Keratinocyte (primary cell): ENCODE results near the gene EGR4. TPM values are rescaled to one million over a fixed set of nuclear protein-coding genes. Genes with fewer than 3 reads are reported as not detected.

Experiments used
- DNase-seq: peaks from one replicate; pipeline ENCODE4 v3.0.0-alpha.2; 2011; ENCODE audit warnings: low read depth, missing footprints, low spot score
- FAIRE-seq: peaks from 2 replicates; lab custom pipeline; 2011; peaks lifted over from hg19 to GRCh38; lab: Jason Lieb, UNC
- H2AFZ ChIP-seq: 2 replicates; pipeline ENCODE4 v1.6.0; 2012; ENCODE audit warnings: low read length, control low read depth, inconsistent platforms; ENCODE audit not compliant: control insufficient read depth
- H3K27ac ChIP-seq: 2 replicates; pipeline ENCODE4 v1.5.1; 2011; ENCODE audit warnings: low read length; ENCODE audit not compliant: control insufficient read depth, insufficient read depth
- H3K27me3 ChIP-seq: 3 replicates; pipeline ENCODE4 v1.6.0; 2011; ENCODE audit warnings: low read length; ENCODE audit not compliant: control insufficient read depth, insufficient read depth; ENCODE audit errors: extremely low read depth
- H3K36me3 ChIP-seq, 2 experiments: 2 replicates in 1 of 2; 3 replicates in 1 of 2; pipeline ENCODE4 v1.5.1; 2011; ENCODE audit warnings: low read length in 2 of 2, mild to moderate bottlenecking in 1 of 2; ENCODE audit not compliant: control insufficient read depth in 2 of 2, insufficient read depth in 2 of 2; ENCODE audit errors: extremely low read depth in 1 of 2
- H3K4me1 ChIP-seq: 3 replicates; pipeline ENCODE4 v1.5.1; 2011; ENCODE audit warnings: low read length; ENCODE audit not compliant: control insufficient read depth, insufficient read depth; ENCODE audit errors: extremely low read depth
- H3K4me2 ChIP-seq: 3 replicates; pipeline ENCODE4 v1.6.0; 2011; ENCODE audit warnings: low read depth, low read length; ENCODE audit not compliant: control insufficient read depth, insufficient read depth; ENCODE audit errors: extremely low read depth
- H3K4me3 ChIP-seq, 3 experiments: fragments of 200-600 bp in 1 of 3; sonication (generic) in 1 of 3; 2 replicates in 2 of 3; 3 replicates in 1 of 3; pipeline ENCODE4 v1.5.1; 2011 to 2016; ENCODE audit warnings: low read length in 3 of 3, mild to moderate bottlenecking in 3 of 3, control low read depth in 2 of 3, inconsistent platforms in 1 of 3, low read depth in 1 of 3, mixed read lengths in 1 of 3, mixed run types in 1 of 3, moderate library complexity in 1 of 3; ENCODE audit not compliant: control insufficient read depth in 2 of 3, insufficient read depth in 2 of 3; ENCODE audit errors: extremely low read depth in 1 of 3
- H3K79me2 ChIP-seq: 2 replicates; pipeline ENCODE4 v1.6.0; 2012; ENCODE audit warnings: low read length; ENCODE audit not compliant: control insufficient read depth, insufficient read depth
- H3K9ac ChIP-seq: 3 replicates; pipeline ENCODE4 v1.6.0; 2011; ENCODE audit warnings: low read length; ENCODE audit not compliant: control insufficient read depth, insufficient read depth; ENCODE audit errors: extremely low read depth
- H3K9me1 ChIP-seq: 3 replicates; pipeline ENCODE4 v1.6.0; 2011; ENCODE audit warnings: low read length; ENCODE audit not compliant: control insufficient read depth, insufficient read depth; ENCODE audit errors: extremely low read depth
- H3K9me3 ChIP-seq: 2 replicates; pipeline ENCODE4 v1.5.1; 2012; ENCODE audit warnings: low read depth, low read length; ENCODE audit not compliant: control insufficient read depth
- H4K20me1 ChIP-seq: 3 replicates; pipeline ENCODE4 v1.6.0; 2011; ENCODE audit warnings: low read length; ENCODE audit not compliant: control insufficient read depth, insufficient read depth; ENCODE audit errors: extremely low read depth
- CTCF ChIP-seq, 3 experiments: IDR thresholded peaks in 1 of 3; conservative IDR thresholded peaks in 1 of 3; optimal IDR thresholded peaks in 1 of 3; 2 replicates in 2 of 3; 3 replicates in 1 of 3; pipeline versions ENCODE3 to v1.5.1; 2011; ENCODE audit warnings: low read length in 3 of 3, mild to moderate bottlenecking in 3 of 3, moderate library complexity in 2 of 3, control low read depth in 1 of 3, inconsistent platforms in 1 of 3; ENCODE audit not compliant: insufficient read depth in 2 of 3; ENCODE audit errors: extremely low read depth in 1 of 3
- EZH2 ChIP-seq: IDR thresholded peaks from one replicate; pipeline ENCODE4 v1.6.1; 2012; ENCODE audit warnings: inconsistent platforms, mild to moderate bottlenecking, low read length, moderate library complexity
- dilution Hi-C: fragments of 300-500 bp; cut with MboI; formaldehyde crosslinking; loops from one replicate; pipeline ENCODE4 v1.7.0; 2020; ENCODE audit warnings: low sequenced_read_pairs; ENCODE audit not compliant: extremely low pct_ligation_motif_present
- polyA plus RNA-seq, 5 experiments: library from polyadenylated mRNA; depleted of rRNA in 3 of 5; stranded (reverse) in 3 of 5; stranded (forward) in 1 of 5; unstranded in 1 of 5; fragments of >200 nt; gene quantifications; 1 replicate in 1 of 5; 2 replicates in 3 of 5; 3 replicates in 1 of 5; pipeline versions ENCODE4 v1.2.1 to v1.2.3, GENCODE V29; 2011 to 2012; ENCODE audit warnings: missing spikeins in 2 of 5, low read depth in 1 of 5, low replicate concordance in 1 of 5

The EGR4 gene
- polyA plus RNA-seq, 1 donor (not counting 4 experiments of a cell fraction or from before 2014, with no cell fraction given), result not detected

- H2AFZ ChIP-seq, result no peak overlapping the region
- H3K9ac ChIP-seq, result no peak overlapping the region
- no peak overlapping the region for H3K27ac ChIP-seq
- peaks cover 26% of the 10 kb centered on the region for H3K4me1 ChIP-seq
- peaks cover 26 to 47% of the 10 kb centered on the region in 2 experiments for H3K36me3 ChIP-seq
- no peaks in the 10 kb centered on the region for H3K79me2 ChIP-seq
- no peak overlapping the region for H3K4me3 ChIP-seq
- no peak for DNase-seq
- peaks cover 5% of the 10 kb centered on the region for H3K9me1 ChIP-seq
- H4K20me1 ChIP-seq, result peaks cover 2% of the 10 kb centered on the region
- no peak overlapping the region for H3K4me2 ChIP-seq
- dilution Hi-C loops, result no loop called here
- H3K27me3 ChIP-seq, result no peaks in the 10 kb centered on the region
- TF ChIP-seq EZH2, result no peak
- no peak for TF ChIP-seq CTCF (optimal IDR thresholded peaks at IDR 0.05 in 1 of 3, IDR thresholded peaks at IDR 0.05 in 1 of 3, conservative IDR thresholded peaks at IDR 0.05 in 1 of 3; ENCODE audit: extremely low read depth in 1 of 3, insufficient read depth in 2 of 3, low read length in 3 of 3)
- H3K9me3 ChIP-seq, result no peaks in the 10 kb centered on the region
- FAIRE-seq, result peak; percentile 64
Measured at GRCh38 chr2:73253901-73254300, 39.4 kb downstream of the EGR4 start.

GRCh38 chr2:73253400-73253799 lies 39.9 kb downstream of the EGR4 start:
- H3K79me2 ChIP-seq, result no peaks in the 10 kb centered on the region
- no peak overlapping the region for H3K9ac ChIP-seq
- H4K20me1 ChIP-seq, result peaks cover 7% of the 10 kb centered on the region
- H3K36me3 ChIP-seq, result peaks cover 28 to 51% of the 10 kb centered on the region in 2 experiments
- H2AFZ ChIP-seq, result no peak overlapping the region
- H3K27me3 ChIP-seq, result no peaks in the 10 kb centered on the region
- peaks cover 5% of the 10 kb centered on the region for H3K9me1 ChIP-seq
- TF ChIP-seq EZH2, result no peak
- no peak for TF ChIP-seq CTCF (optimal IDR thresholded peaks at IDR 0.05 in 1 of 3, IDR thresholded peaks at IDR 0.05 in 1 of 3, conservative IDR thresholded peaks at IDR 0.05 in 1 of 3; ENCODE audit: extremely low read depth in 1 of 3, insufficient read depth in 2 of 3, low read length in 3 of 3)
- H3K4me1 ChIP-seq, result peaks cover 26% of the 10 kb centered on the region
- no peak overlapping the region for H3K4me3 ChIP-seq
- FAIRE-seq (no peak), DNase-seq (no peak)
- H3K27ac ChIP-seq, result no peak overlapping the region
- dilution Hi-C loops, result no loop called here
- H3K9me3 ChIP-seq, result no peaks in the 10 kb centered on the region
- no peak overlapping the region for H3K4me2 ChIP-seq
